GM06990 (cell line): ENCODE measurements around the gene SNHG17.

ENCODE experiments used
- DNase-seq: peaks from one replicate; pipeline ENCODE4 v3.0.0-alpha.2; 2011; ENCODE audit not compliant: insufficient read length; ENCODE audit errors: extremely low read depth
- H3K27me3 ChIP-seq: replicated peaks from 2 replicates; pipeline ENCODE4 v1.6.0; 2011; ENCODE audit warnings: low read length; ENCODE audit not compliant: control insufficient read depth, insufficient read depth
- H3K36me3 ChIP-seq: 2 replicates; pipeline ENCODE4 v1.5.1; 2011; ENCODE audit warnings: low read length; ENCODE audit not compliant: control insufficient read depth, insufficient read depth
- H3K4me3 ChIP-seq: replicated peaks from 2 replicates; pipeline ENCODE4 v1.5.1; 2011; ENCODE audit warnings: low read depth, mild to moderate bottlenecking, control low read depth, low read length
- CTCF ChIP-seq: IDR thresholded peaks from 2 replicates; pipeline ENCODE4 v1.5.1; 2011; ENCODE audit warnings: low read length, control low read depth, mild to moderate bottlenecking, inconsistent platforms; ENCODE audit not compliant: insufficient read depth, poor library complexity, severe bottlenecking

The SNHG17 gene

GRCh38 chr20:38460040-38460623 is 25.0 kb upstream of the SNHG17 start:
- Histone ChIP-seq H3K36me3 (no peaks in the 10 kb centered on the region), H3K4me3 (no peak overlapping the region), H3K27me3 (no peaks in the 10 kb centered on the region)
- TF ChIP-seq CTCF, result no peak
- DNase-seq, result no peak

GRCh38 chr20:38458314-38458713 is 23.2 kb upstream of the SNHG17 start:
- DNase-seq, result no peak
- H3K4me3 ChIP-seq, result no peak overlapping the region
- no peaks in the 10 kb centered on the region for H3K27me3 ChIP-seq
- TF ChIP-seq CTCF, result no peak
- no peaks in the 10 kb centered on the region for H3K36me3 ChIP-seq

- TF ChIP-seq CTCF, result no peak
- Histone ChIP-seq H3K4me3 (no peak overlapping the region), H3K27me3 (no peaks in the 10 kb centered on the region), H3K36me3 (peaks cover 2% of the 10 kb centered on the region)
- no peak for DNase-seq
These were observed 19.7 kb upstream of the SNHG17 start for GRCh38 chr20:38454556-38455473.

GRCh38 chr20:38453941-38454340 is 18.8 kb upstream of the SNHG17 start:
- Histone ChIP-seq H3K4me3 (no peak overlapping the region), H3K27me3 (no peaks in the 10 kb centered on the region), H3K36me3 (peaks cover 6% of the 10 kb centered on the region)
- no peak for TF ChIP-seq CTCF
- DNase-seq, result peak; percentile 70

- no peak overlapping the region for H3K4me3 ChIP-seq
- H3K27me3 ChIP-seq, result no peaks in the 10 kb centered on the region
- DNase-seq, result no peak
- no peak for TF ChIP-seq CTCF
- H3K36me3 ChIP-seq, result peaks cover 6% of the 10 kb centered on the region
These were observed 17.9 kb upstream of the SNHG17 start for GRCh38 chr20:38452880-38453624.
